MG63 (cell line): Measurements from ENCODE around the gene HHLA2. TPM values are rescaled to one million over a fixed set of nuclear protein-coding genes. Genes with fewer than 3 reads are reported as not detected.
"Not testable (repeated sequence)": the region's sequence is repeated elsewhere in the genome, so short reads cannot be mapped to it uniquely, and the experiment has no call there.

Experiments used
- DNase-seq: peaks from one replicate; pipeline ENCODE4 v3.0.0-alpha.2; 2020
- H3K27me3 ChIP-seq: fragments of 250-450 bp; sonication (Bioruptor Pico); 2 replicates; pipeline ENCODE4 v1.5.1; 2020; ENCODE audit warnings: mild to moderate bottlenecking, moderate library complexity
- H3K36me3 ChIP-seq: fragments of 250-450 bp; sonication (Bioruptor Pico); 2 replicates; pipeline ENCODE4 v1.5.1; 2020; ENCODE audit warnings: mild to moderate bottlenecking, moderate library complexity
- H3K4me3 ChIP-seq: fragments of 250-450 bp; sonication (Bioruptor Pico); 2 replicates; pipeline ENCODE4 v1.5.1; 2020; ENCODE audit warnings: mild to moderate bottlenecking, moderate library complexity
- H3K9me3 ChIP-seq: fragments of 250-450 bp; sonication (Bioruptor Pico); 2 replicates; pipeline ENCODE4 v1.5.1; 2020; ENCODE audit warnings: mild to moderate bottlenecking, moderate library complexity
- total RNA-seq: library from RNA; depleted of rRNA; stranded (reverse); fragments of >200 nt; shearing (Covaris generic); gene quantifications from 2 replicates; pipeline ENCODE4 v1.2.3, GENCODE V29; 2014; ENCODE audit warnings: low replicate concordance; rRNA removed

Gene HHLA2, protein sequence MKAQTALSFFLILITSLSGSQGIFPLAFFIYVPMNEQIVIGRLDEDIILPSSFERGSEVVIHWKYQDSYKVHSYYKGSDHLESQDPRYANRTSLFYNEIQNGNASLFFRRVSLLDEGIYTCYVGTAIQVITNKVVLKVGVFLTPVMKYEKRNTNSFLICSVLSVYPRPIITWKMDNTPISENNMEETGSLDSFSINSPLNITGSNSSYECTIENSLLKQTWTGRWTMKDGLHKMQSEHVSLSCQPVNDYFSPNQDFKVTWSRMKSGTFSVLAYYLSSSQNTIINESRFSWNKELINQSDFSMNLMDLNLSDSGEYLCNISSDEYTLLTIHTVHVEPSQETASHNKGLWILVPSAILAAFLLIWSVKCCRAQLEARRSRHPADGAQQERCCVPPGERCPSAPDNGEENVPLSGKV
- not detected in 2 replicates for total RNA-seq

DNA sequence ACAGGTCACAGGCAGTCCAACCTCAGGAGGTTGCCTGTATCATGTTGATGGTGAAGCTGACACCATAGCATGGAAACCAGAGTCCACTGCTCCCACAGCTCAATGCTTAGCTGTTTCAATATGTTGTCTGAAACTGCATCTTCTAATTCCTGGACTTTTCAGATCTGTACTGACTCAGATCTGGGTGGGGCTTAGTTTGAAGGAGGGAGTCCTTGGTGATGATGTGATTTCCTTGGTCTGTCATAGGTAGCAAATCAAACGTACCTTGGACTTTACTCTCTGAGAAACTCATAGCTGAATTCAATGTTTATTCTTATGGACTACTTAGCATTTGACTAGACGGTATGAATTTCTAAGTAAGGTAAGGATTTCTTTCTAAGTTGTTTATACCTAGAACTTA lies at the start of gene HHLA2:
Gene HHLA2, plus strand, starts transcription at position 310 of the 400 bp plus-strand sequence. CDS start 55,266 bp downstream, outside the sequence.
- no peaks in the 10 kb centered on the region for H3K36me3 ChIP-seq
- no peaks in the 10 kb centered on the region for H3K27me3 ChIP-seq
- no peak for DNase-seq
- H3K9me3 ChIP-seq: no peaks in the 10 kb centered on the region; the same call in 1 of the 2 replicates
- H3K4me3 ChIP-seq: no peak within 1 kb of the TSS

DNA sequence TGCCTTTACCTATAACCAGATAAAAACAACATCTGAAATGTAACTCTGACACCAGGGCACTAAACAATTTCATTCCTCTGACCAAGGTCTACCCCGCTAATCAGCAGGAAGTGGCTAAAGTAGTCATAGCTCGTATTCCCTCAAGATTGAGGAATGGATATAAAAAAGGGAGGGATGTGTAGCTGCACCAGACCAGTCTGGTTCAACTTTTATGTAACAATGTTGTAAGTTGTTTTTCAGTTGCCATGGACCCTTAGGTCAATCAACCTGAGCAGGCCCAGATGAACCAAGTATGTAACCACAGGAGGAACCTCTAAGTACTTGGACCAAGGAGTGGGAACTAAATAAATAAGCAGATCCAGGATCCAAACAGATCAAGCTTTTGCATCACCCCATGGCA lies 45.7 kb upstream of the HHLA2 start:
- Histone ChIP-seq H3K9me3 (no peaks in the 10 kb centered on the region), H3K36me3 (no peaks in the 10 kb centered on the region), H3K27me3 (no peaks in the 10 kb centered on the region), H3K4me3 (no peak overlapping the region)
- DNase-seq: no peak

DNA sequence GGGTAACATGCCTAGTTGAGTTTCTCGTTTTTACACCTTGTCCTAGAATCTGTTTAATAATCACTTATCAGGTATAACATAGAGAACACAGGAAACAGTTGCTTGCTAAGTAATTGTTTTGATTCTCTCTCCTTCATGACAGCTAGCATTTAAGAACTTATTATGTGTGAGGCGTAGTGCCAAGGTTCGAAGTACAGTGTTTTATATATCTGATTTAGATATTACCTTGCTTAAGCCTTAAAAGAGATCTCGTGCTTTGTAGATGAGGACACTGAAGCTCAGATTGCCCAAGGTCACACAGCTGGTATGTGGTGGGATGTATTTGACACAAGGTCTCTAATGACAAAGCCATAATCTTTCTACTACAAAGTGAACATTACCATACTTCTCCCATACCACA lies 45.1 kb upstream of the HHLA2 start:
- H3K27me3 ChIP-seq: no peaks in the 10 kb centered on the region
- no peak overlapping the region for H3K4me3 ChIP-seq
- DNase-seq: no peak
- no peaks in the 10 kb centered on the region for H3K36me3 ChIP-seq
- H3K9me3 ChIP-seq: no peaks in the 10 kb centered on the region

DNA sequence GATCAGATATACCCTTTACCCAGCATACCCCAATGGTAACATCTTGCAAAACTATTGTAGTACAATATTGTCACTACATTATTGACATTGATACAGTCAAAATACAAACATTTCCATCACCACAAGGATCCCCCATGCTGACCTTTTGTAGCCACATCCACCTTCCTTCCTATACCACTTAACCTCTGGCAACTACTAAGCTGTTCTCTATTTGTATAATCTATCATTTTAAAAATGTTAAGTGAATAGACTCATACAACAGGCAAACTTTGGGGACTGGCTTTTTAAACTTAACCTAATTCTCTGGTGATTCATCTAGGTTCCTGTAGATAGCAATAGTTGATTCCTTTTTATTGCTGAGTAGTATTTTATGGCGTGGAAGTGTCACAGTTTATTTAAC lies 44.5 kb upstream of the HHLA2 start:
- Histone ChIP-seq H3K9me3 (no peaks in the 10 kb centered on the region), H3K4me3 (no peak overlapping the region), H3K27me3 (no peaks in the 10 kb centered on the region), H3K36me3 (no peaks in the 10 kb centered on the region)
- DNase-seq: no peak

DNA sequence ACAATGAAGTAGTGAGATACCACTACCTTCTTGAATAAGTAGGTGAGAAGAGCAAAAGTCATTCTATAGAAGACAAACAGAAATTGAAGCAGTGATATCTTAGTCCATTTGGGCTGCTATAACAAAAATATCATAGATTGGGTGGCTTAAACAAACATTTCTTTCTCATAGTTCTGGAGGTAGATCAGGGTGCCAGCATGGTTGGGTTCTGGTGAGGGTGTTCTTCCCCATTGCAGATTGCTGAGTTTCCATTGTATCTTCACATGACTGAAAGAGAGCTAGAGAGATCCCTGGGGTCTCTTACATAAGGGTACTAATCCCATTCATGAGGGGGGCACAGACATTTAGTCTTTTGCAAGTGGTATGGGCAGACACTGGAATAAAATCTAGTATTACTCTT lies 41.2 kb upstream of the HHLA2 start:
- H3K27me3 ChIP-seq: no peaks in the 10 kb centered on the region
- no peaks in the 10 kb centered on the region for H3K9me3 ChIP-seq
- DNase-seq: no peak
- H3K36me3 ChIP-seq: no peaks in the 10 kb centered on the region
- H3K4me3 ChIP-seq: no peak overlapping the region

DNA sequence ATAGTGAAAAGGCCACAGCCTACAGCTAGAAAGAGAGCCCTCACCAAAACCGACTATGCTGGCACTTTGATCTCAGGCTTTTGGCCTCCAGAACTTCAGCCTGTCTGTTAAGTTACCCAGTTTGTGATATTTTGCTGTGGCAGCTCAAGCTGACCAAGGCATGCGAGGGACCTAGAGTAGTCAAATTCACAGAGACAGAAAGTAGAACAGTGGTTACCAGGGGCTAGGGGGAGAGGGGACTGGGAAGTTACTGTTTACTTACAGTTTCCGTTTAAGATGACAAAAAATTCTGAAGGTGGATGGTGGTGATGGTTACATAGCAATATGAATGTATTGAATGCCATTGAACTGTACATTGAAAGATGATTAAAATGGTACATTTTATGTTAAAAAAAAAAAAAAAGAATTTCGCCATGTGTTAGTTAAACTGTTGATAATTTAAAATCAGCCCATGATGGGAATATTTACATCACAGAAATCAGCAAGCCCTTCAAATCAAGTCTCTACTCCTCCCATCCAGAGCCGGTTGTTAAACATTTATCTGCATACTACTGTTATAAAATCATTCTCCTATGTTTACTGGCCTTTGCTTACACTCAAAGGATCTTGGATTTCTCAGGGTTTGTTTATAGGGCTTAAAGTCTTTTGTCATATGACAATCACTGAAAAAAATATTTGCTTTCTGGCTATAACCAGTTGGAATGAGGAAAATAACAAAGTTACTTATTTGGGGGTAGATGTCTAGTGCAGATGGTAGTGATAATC lies 31.6 kb upstream of the HHLA2 start:
- H3K9me3 ChIP-seq, DNase-seq, H3K4me3 ChIP-seq, H3K36me3 ChIP-seq, H3K27me3 ChIP-seq: not testable (repeated sequence)

DNA sequence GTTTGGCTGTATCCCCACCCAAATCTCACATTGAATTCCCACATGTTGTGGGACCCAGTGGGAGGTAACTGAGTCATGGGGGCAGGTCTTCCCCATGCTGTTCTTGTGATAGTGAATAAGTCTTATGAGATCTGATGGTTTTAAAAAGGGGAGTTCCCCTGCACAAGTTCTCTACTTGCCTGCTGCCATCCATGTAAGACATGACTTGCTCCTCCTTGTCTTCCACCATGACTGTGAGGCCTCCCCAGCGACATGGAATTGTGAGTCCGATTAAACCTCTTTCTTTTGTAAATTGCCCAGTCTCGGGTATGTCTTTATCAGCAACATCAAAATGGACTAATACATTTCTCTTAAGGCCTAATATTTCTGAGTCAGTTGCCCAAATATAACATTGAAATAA lies 28.1 kb upstream of the HHLA2 start:
- not testable (repeated sequence) for H3K36me3 ChIP-seq, H3K9me3 ChIP-seq, H3K27me3 ChIP-seq, H3K4me3 ChIP-seq
- DNase-seq: peak; percentile 6

DNA sequence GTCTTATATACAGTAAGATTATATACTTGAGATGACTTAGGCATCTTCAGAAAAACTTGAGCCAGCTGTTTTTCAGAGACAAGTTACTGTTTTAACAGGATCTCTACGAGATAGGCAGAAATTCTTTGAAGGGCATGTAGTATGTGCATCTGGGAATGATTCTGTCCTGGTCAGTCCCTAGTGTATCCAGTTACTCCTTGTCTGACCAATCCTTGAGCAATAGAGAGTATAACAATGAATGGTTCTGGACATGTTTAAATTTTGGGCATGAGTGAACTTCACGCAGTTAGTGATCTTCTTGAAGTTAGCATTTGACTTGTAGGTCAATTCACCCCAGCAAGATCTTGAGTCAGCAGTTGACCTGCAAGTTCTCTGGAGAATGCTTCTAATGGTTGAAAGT lies 24.7 kb upstream of the HHLA2 start:
- H3K9me3 ChIP-seq: peaks cover 4% of the 10 kb centered on the region; the same call in 1 of the 2 replicates
- DNase-seq: no peak
- no peaks in the 10 kb centered on the region for H3K27me3 ChIP-seq
- no peak overlapping the region for H3K4me3 ChIP-seq
- H3K36me3 ChIP-seq: no peaks in the 10 kb centered on the region

DNA sequence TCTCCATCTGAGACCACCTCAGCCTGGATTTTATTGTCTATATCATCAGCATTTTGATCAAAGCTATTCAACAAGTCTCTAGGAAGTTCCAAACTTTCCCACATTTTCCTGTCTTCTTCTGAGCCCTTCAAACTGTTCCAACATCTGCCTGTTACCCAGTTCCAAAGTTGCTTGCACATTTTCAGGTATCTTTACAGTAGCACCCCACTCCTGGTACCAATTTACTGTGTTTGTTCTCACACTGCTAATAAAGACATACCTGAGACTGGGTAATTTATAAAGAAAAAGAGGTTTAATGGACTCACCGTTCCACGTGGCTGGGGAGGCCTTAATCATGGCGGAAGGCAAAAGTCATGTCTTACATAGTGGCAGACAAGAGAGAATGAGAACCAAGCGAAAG lies 17.3 kb upstream of the HHLA2 start:
- H3K27me3 ChIP-seq, H3K36me3 ChIP-seq, H3K4me3 ChIP-seq, DNase-seq: not testable (repeated sequence)
- peaks cover 15% of the 10 kb centered on the region for H3K9me3 ChIP-seq

DNA sequence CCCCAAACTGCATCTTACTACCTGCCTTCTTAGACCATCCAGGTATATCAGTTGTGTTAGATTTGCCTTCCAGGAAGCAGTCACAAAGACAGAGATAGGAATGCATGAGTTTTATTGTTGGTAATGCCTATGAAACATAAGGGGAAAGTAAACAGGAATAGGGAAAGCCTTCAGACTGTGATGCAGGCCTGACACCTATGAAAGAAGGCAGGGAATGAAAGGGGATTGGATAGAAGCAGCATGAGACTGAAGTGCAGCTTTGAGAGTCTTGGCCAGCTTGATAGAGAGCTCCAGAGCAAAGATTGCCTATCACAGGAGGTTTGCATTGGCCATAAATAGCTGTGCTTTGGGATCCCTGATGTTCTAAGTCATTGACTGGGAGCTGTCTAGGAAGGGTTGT lies 15.9 kb upstream of the HHLA2 start:
- DNase-seq: no peak
- H3K9me3 ChIP-seq: peaks cover 15% of the 10 kb centered on the region
- H3K27me3 ChIP-seq: no peaks in the 10 kb centered on the region
- no peak overlapping the region for H3K4me3 ChIP-seq
- H3K36me3 ChIP-seq: no peaks in the 10 kb centered on the region

DNA sequence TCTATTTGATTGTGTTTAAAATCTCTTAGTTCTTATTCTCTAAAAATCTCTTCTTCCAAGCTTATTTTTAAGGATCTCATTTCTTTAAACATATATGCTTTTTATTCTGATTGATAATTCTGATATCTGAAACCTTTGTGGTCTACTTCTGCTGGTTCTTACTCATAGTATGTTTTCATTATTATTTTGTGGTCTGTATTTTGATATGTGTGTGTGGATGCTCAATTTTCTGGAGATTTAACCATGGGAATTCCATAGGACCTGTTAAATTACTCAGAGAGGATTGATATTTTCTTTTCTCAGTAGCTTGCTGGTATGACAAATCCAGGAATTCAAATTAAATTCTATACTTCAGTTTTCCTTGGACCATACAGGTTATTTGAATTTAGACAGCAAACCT lies 14.7 kb upstream of the HHLA2 start:
- peaks cover 15% of the 10 kb centered on the region for H3K9me3 ChIP-seq
- H3K27me3 ChIP-seq: no peaks in the 10 kb centered on the region
- no peaks in the 10 kb centered on the region for H3K36me3 ChIP-seq
- DNase-seq: no peak
- no peak overlapping the region for H3K4me3 ChIP-seq

DNA sequence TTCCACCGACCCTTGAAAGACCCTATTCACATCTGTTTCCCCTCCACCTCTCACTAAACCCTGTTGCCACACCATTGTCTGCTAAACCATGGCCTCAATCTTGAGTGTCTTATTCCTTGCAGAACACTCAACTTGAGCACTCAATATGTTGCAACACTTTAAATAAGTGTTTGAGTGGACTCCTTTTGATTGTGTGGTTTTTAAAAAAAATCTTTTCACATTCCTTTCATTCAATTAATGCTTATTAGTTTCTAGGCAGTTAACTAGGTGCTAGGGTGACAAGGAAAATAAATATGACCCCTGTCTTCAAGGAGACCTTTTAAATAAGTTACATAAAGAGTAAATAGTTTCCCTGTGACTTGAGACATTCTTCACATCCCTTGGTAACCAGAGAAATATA lies 13.3 kb upstream of the HHLA2 start:
- Histone ChIP-seq H3K36me3 (no peaks in the 10 kb centered on the region), H3K4me3 (no peak overlapping the region), H3K27me3 (no peaks in the 10 kb centered on the region), H3K9me3 (peaks cover 9% of the 10 kb centered on the region)
- no peak for DNase-seq

DNA sequence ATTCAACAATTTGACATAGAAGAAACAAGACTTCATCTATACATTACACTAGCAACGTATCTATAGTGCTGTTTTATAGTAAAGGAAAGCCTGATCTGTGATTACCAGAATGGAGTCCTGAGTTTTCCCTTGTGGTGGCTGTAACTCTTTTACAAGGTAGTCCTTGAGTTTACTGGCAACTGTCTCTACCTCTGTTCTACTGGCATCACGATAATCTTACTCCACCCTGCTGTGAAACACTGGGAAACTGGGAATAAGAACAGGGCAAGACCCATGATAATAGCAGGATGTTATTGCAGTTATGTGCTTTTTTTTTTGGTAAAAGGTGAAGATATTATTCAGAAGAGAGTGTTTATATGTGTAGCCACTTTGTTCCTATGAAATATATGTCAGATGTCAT lies 12.4 kb upstream of the HHLA2 start:
- Histone ChIP-seq H3K9me3 (peaks cover 5% of the 10 kb centered on the region), H3K27me3 (no peaks in the 10 kb centered on the region), H3K36me3 (no peaks in the 10 kb centered on the region), H3K4me3 (no peak overlapping the region)
- no peak for DNase-seq

DNA sequence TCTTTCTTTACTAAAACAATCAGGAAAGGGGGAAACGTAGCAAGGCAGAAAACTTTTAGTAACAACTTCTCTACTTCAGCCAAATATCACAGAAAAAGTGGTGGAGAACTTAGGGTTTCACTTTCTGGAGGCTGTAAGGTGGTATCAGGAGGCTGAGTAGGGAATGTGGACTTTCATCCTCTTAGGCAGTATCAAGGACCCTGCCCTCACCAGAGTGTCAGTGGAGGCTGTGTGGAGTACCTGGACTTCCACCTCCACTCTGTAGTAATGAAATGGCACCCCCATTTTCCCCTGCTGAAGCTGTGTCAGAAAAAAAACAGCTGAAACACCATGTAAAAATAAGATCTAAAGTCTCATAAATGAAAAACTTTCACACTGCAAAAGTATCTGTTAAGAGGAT lies 11.2 kb upstream of the HHLA2 start:
- DNase-seq: no peak
- Histone ChIP-seq H3K4me3 (no peak overlapping the region), H3K9me3 (no peaks in the 10 kb centered on the region; the same call in 1 of the 2 replicates), H3K36me3 (no peaks in the 10 kb centered on the region), H3K27me3 (no peaks in the 10 kb centered on the region)

DNA sequence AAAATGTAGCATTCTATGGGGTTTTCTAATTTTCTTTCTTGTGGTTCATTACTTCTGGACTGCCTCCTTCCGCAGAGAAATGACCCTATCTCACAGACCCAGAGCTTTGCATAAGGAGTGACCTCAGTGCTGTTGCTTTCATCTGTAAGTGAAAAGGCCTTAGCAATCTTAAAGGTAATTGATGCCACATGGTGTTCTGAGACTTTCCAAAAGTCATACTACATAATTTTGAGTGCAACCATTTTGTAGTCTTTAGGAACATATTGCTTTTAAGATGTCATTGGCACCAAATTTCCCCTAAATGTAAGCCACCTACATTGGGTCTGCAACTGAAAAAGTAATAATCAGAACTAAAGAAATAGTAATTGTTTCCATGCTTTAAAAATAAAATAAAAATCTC lies 9.2 kb upstream of the HHLA2 start:
- H3K27me3 ChIP-seq: no peaks in the 10 kb centered on the region
- H3K9me3 ChIP-seq: no peaks in the 10 kb centered on the region; the same call in 1 of the 2 replicates
- no peaks in the 10 kb centered on the region for H3K36me3 ChIP-seq
- no peak overlapping the region for H3K4me3 ChIP-seq
- no peak for DNase-seq

DNA sequence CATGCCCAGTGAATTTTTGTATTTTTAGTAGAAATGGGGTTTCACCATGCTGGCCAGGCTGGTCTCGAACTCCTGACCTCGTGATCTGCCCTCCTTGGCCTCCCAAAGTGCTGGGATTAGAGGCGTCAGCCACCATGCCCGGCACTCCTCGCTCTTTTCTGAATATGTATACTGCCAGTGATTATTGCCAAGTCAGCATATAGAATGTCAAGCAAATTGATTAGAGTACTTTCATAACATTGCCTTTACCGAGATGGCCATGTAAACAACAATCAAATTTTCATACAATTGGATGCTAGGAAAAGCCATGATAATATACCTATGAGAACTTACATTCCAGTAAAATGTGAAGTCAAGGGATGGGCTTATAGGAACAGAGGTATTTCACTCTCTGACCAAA lies 8.2 kb upstream of the HHLA2 start:
- H3K9me3 ChIP-seq, H3K27me3 ChIP-seq, DNase-seq, H3K36me3 ChIP-seq, H3K4me3 ChIP-seq: not testable (repeated sequence)

DNA sequence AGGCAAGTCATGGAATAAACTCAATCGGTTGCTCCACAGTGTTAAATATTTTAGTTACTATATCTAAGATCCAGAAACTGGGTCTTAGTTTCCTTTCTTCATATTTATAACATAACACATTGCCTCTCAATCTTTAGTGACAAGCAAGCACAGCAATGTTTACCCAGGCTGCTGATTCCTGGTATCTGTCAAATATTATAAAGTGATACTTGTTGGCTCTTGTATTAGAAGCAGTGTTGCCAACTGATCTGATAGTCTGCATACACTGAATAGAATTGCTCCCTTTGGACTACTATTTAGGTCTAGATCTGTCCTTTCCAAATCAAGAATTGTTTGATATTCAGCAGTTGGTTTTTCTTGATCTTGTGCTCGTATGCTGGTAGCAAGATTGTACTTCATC lies 7.2 kb upstream of the HHLA2 start:
- Histone ChIP-seq H3K27me3 (no peaks in the 10 kb centered on the region), H3K9me3 (no peaks in the 10 kb centered on the region; the same call in 1 of the 2 replicates), H3K36me3 (no peaks in the 10 kb centered on the region), H3K4me3 (no peak overlapping the region)
- DNase-seq: no peak

DNA sequence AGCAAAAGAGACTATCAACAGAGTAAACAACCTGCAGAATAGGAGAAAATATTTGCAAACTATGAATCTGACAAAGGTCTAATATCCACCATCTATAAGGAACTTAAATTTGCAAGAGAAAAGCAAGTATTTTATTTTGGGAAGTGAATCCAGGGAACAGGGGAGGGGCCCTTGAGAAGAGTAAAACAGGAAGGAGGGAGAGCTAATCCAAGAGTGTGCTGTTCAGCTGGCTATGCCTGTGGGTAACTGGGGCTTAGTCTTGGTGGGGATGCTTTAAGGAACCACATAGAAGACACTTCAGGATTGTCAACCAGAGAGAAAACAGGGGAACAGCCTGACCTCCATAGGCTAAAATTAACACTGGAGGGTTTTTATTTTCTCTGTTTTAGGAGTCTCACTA lies 3.9 kb upstream of the HHLA2 start:
- DNase-seq: no peak
- Histone ChIP-seq H3K9me3 (no peaks in the 10 kb centered on the region; the same call in 1 of the 2 replicates), H3K36me3 (no peaks in the 10 kb centered on the region), H3K27me3 (no peaks in the 10 kb centered on the region), H3K4me3 (no peak overlapping the region)
